Measurements from ENCODE around the gene ELOA2.

- TF ChIP-seq CTCF (IDR thresholded peaks at IDR 0.05) (no peak), POLR2AphosphoS5 (IDR thresholded peaks at IDR 0.05) (no peak)
These were observed 41.7 kb upstream of the ELOA2 start for GRCh38 chr18:47077111-47077510.

Data from breast epithelium (tissue), 3 donors.